ENCODE results near the gene TSHR.

DNA sequence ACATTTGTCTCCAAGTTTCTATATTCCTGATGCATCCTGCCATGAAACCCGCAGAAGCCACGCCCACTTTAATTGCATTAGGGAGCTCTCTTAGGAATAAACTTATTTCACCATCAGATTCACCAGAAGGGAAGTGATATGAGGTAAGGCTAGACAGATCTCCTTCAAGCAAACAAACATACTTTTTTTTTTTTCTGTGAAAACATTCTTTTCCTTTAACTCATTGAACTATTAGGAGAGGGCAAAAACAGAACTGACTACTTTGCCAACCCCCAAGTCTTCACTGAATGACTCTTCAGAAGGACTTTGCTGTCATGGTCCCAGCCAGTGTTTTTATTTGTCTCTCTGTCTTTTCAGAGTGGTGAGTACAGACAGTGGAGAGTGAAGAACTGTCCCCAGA, 216.9 kb downstream of the TSHR start:
- TF ChIP-seq, protein P1, sequence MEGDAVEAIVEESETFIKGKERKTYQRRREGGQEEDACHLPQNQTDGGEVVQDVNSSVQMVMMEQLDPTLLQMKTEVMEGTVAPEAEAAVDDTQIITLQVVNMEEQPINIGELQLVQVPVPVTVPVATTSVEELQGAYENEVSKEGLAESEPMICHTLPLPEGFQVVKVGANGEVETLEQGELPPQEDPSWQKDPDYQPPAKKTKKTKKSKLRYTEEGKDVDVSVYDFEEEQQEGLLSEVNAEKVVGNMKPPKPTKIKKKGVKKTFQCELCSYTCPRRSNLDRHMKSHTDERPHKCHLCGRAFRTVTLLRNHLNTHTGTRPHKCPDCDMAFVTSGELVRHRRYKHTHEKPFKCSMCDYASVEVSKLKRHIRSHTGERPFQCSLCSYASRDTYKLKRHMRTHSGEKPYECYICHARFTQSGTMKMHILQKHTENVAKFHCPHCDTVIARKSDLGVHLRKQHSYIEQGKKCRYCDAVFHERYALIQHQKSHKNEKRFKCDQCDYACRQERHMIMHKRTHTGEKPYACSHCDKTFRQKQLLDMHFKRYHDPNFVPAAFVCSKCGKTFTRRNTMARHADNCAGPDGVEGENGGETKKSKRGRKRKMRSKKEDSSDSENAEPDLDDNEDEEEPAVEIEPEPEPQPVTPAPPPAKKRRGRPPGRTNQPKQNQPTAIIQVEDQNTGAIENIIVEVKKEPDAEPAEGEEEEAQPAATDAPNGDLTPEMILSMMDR (conservative IDR thresholded peaks at IDR 0.05; ENCODE audit: low read depth, low read length): no peak
- no peak for TF ChIP-seq EZH2 (IDR thresholded peaks at IDR 0.05; ENCODE audit: low read length, unreplicated experiment)
